Keratinocyte (primary cell): ENCODE measurements around the gene BLOC1S6. TPM values are rescaled to one million over a fixed set of nuclear protein-coding genes. Genes with fewer than 3 reads are reported as not detected.
A peak's percentile ranks its signal among the peaks of the same experiment; 100 is the strongest.

Experiments
- DNase-seq: peaks from one replicate; pipeline ENCODE4 v3.0.0-alpha.2; 2011; ENCODE audit warnings: low read depth, missing footprints, low spot score
- FAIRE-seq: peaks from 2 replicates; lab custom pipeline; 2011; peaks lifted over from hg19 to GRCh38; lab: Jason Lieb, UNC
- H2AFZ ChIP-seq: 2 replicates; pipeline ENCODE4 v1.6.0; 2012; ENCODE audit warnings: low read length, control low read depth, inconsistent platforms; ENCODE audit not compliant: control insufficient read depth
- H3K27ac ChIP-seq: 2 replicates; pipeline ENCODE4 v1.5.1; 2011; ENCODE audit warnings: low read length; ENCODE audit not compliant: control insufficient read depth, insufficient read depth
- H3K27me3 ChIP-seq: 3 replicates; pipeline ENCODE4 v1.6.0; 2011; ENCODE audit warnings: low read length; ENCODE audit not compliant: control insufficient read depth, insufficient read depth; ENCODE audit errors: extremely low read depth
- H3K36me3 ChIP-seq, 2 experiments: 2 replicates in 1 of 2; 3 replicates in 1 of 2; pipeline ENCODE4 v1.5.1; 2011; ENCODE audit warnings: low read length in 2 of 2, mild to moderate bottlenecking in 1 of 2; ENCODE audit not compliant: control insufficient read depth in 2 of 2, insufficient read depth in 2 of 2; ENCODE audit errors: extremely low read depth in 1 of 2
- H3K4me1 ChIP-seq: 3 replicates; pipeline ENCODE4 v1.5.1; 2011; ENCODE audit warnings: low read length; ENCODE audit not compliant: control insufficient read depth, insufficient read depth; ENCODE audit errors: extremely low read depth
- H3K4me2 ChIP-seq: 3 replicates; pipeline ENCODE4 v1.6.0; 2011; ENCODE audit warnings: low read depth, low read length; ENCODE audit not compliant: control insufficient read depth, insufficient read depth; ENCODE audit errors: extremely low read depth
- H3K4me3 ChIP-seq, 3 experiments: fragments of 200-600 bp in 1 of 3; sonication (generic) in 1 of 3; 2 replicates in 2 of 3; 3 replicates in 1 of 3; pipeline ENCODE4 v1.5.1; 2011 to 2016; ENCODE audit warnings: low read length in 3 of 3, mild to moderate bottlenecking in 3 of 3, control low read depth in 2 of 3, inconsistent platforms in 1 of 3, low read depth in 1 of 3, mixed read lengths in 1 of 3, mixed run types in 1 of 3, moderate library complexity in 1 of 3; ENCODE audit not compliant: control insufficient read depth in 2 of 3, insufficient read depth in 2 of 3; ENCODE audit errors: extremely low read depth in 1 of 3
- H3K79me2 ChIP-seq: 2 replicates; pipeline ENCODE4 v1.6.0; 2012; ENCODE audit warnings: low read length; ENCODE audit not compliant: control insufficient read depth, insufficient read depth
- H3K9ac ChIP-seq: 3 replicates; pipeline ENCODE4 v1.6.0; 2011; ENCODE audit warnings: low read length; ENCODE audit not compliant: control insufficient read depth, insufficient read depth; ENCODE audit errors: extremely low read depth
- H3K9me1 ChIP-seq: 3 replicates; pipeline ENCODE4 v1.6.0; 2011; ENCODE audit warnings: low read length; ENCODE audit not compliant: control insufficient read depth, insufficient read depth; ENCODE audit errors: extremely low read depth
- H3K9me3 ChIP-seq: 2 replicates; pipeline ENCODE4 v1.5.1; 2012; ENCODE audit warnings: low read depth, low read length; ENCODE audit not compliant: control insufficient read depth
- H4K20me1 ChIP-seq: 3 replicates; pipeline ENCODE4 v1.6.0; 2011; ENCODE audit warnings: low read length; ENCODE audit not compliant: control insufficient read depth, insufficient read depth; ENCODE audit errors: extremely low read depth
- EZH2 ChIP-seq: IDR thresholded peaks from one replicate; pipeline ENCODE4 v1.6.1; 2012; ENCODE audit warnings: inconsistent platforms, mild to moderate bottlenecking, low read length, moderate library complexity
- dilution Hi-C: fragments of 300-500 bp; cut with MboI; formaldehyde crosslinking; loops from one replicate; pipeline ENCODE4 v1.7.0; 2020; ENCODE audit warnings: low sequenced_read_pairs; ENCODE audit not compliant: extremely low pct_ligation_motif_present
- polyA plus RNA-seq, 5 experiments: library from polyadenylated mRNA; depleted of rRNA in 3 of 5; stranded (reverse) in 3 of 5; stranded (forward) in 1 of 5; unstranded in 1 of 5; fragments of >200 nt; gene quantifications; 1 replicate in 1 of 5; 2 replicates in 3 of 5; 3 replicates in 1 of 5; pipeline versions ENCODE4 v1.2.1 to v1.2.3, GENCODE V29; 2011 to 2012; ENCODE audit warnings: missing spikeins in 2 of 5, low read depth in 1 of 5, low replicate concordance in 1 of 5
- TF ChIP-seq, protein P1 (sequence below), 3 experiments: IDR thresholded peaks in 1 of 3; conservative IDR thresholded peaks in 1 of 3; optimal IDR thresholded peaks in 1 of 3; 2 replicates in 2 of 3; 3 replicates in 1 of 3; pipeline versions ENCODE3 to v1.5.1; 2011; ENCODE audit warnings: low read length in 3 of 3, mild to moderate bottlenecking in 3 of 3, moderate library complexity in 2 of 3, control low read depth in 1 of 3, inconsistent platforms in 1 of 3; ENCODE audit not compliant: insufficient read depth in 2 of 3; ENCODE audit errors: extremely low read depth in 1 of 3

Gene BLOC1S6
- polyA plus RNA-seq, 1 donor (not counting 4 experiments of a cell fraction or from before 2014, with no cell fraction given): 15.5 TPM

GRCh38 chr15:45644437-45644836 lies 57.3 kb downstream of the BLOC1S6 start:
- dilution Hi-C loops: no loop called here
- TF ChIP-seq EZH2: no peak
- TF ChIP-seq, protein P1, sequence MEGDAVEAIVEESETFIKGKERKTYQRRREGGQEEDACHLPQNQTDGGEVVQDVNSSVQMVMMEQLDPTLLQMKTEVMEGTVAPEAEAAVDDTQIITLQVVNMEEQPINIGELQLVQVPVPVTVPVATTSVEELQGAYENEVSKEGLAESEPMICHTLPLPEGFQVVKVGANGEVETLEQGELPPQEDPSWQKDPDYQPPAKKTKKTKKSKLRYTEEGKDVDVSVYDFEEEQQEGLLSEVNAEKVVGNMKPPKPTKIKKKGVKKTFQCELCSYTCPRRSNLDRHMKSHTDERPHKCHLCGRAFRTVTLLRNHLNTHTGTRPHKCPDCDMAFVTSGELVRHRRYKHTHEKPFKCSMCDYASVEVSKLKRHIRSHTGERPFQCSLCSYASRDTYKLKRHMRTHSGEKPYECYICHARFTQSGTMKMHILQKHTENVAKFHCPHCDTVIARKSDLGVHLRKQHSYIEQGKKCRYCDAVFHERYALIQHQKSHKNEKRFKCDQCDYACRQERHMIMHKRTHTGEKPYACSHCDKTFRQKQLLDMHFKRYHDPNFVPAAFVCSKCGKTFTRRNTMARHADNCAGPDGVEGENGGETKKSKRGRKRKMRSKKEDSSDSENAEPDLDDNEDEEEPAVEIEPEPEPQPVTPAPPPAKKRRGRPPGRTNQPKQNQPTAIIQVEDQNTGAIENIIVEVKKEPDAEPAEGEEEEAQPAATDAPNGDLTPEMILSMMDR (optimal IDR thresholded peaks at IDR 0.05 in 1 of 3, IDR thresholded peaks at IDR 0.05 in 1 of 3, conservative IDR thresholded peaks at IDR 0.05 in 1 of 3; ENCODE audit: extremely low read depth in 1 of 3, insufficient read depth in 2 of 3, low read length in 3 of 3): no peak
- no peaks in the 10 kb centered on the region for H3K27me3 ChIP-seq
- H3K4me2 ChIP-seq: no peak overlapping the region
- H2AFZ ChIP-seq: no peak overlapping the region
- no peak overlapping the region for H3K9ac ChIP-seq
- peaks cover 53% of the 10 kb centered on the region for H3K79me2 ChIP-seq
- DNase-seq (no peak), FAIRE-seq (peak; percentile 17)
- H3K9me3 ChIP-seq: no peaks in the 10 kb centered on the region
- H3K9me1 ChIP-seq: peaks cover 3% of the 10 kb centered on the region
- peaks cover 67% of the 10 kb centered on the region for H3K4me1 ChIP-seq
- H3K27ac ChIP-seq: peak overlapping the region; percentile 82
- no peaks in the 10 kb centered on the region for H4K20me1 ChIP-seq
- peaks cover 0 to 4% of the 10 kb centered on the region in 2 experiments for H3K36me3 ChIP-seq
- no peak overlapping the region for H3K4me3 ChIP-seq

DNA sequence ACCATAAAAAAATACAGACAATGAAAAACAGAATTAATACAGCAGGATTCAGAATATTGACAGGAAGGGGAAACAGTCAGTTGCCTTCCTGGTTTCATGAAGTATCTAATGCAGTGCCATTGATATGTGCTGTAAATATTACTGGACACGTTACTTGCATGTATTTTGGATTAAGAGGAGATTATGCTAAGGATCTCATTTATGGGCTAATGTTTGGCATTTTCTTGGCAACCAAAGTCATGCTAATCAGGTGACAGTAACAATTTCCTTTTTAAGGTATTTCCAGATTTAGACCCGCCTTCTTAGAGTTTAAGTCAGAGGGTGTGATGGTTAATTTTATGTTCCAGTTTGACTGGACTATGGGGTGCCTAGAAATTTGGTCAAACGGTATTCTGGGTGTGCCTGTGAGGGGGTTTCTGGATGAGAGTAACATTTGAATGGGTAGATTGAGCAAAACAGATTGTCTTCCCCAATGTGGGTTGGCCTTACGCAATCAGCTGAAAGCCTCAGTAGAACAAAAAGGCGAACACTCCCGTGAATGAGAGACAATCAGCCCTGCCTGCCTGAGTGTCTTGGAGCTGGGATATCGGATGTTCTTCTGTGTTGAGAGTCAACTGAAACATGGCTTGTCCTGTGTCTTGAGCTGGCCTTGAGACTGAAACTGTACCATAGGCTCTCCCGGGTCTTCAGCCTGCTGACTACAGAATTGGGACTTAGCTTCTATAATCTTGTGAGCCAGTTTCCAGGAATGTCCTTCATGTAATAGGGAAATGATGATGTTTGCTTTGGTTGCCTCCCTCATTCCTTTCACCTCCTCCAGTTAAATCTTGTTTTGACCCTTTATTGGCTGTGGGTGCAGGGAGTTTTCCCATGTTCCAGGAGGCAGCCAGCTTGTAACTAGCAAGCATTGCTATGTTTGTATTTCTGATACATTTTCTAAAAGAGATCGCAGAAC lies 58.1 kb downstream of the BLOC1S6 start:
- Histone ChIP-seq H3K9ac (peak overlapping the region; percentile 40), H3K4me2 (peak overlapping the region; percentile 67)

More for the DNA sequence above, 58.1 kb downstream of the BLOC1S6 start:
- peaks cover 3% of the 10 kb centered on the region for H3K9me1 ChIP-seq
- FAIRE-seq (peak; percentile 83), DNase-seq (no peak)
- H4K20me1 ChIP-seq: no peaks in the 10 kb centered on the region
- peak overlapping the region; percentile 35 for H2AFZ ChIP-seq
- H3K27me3 ChIP-seq: no peaks in the 10 kb centered on the region
- no peaks in the 10 kb centered on the region for H3K9me3 ChIP-seq
- dilution Hi-C loops: no loop called here
- H3K36me3 ChIP-seq: peaks cover under 1 to 4% of the 10 kb centered on the region in 2 experiments
- peaks cover 58% of the 10 kb centered on the region for H3K79me2 ChIP-seq
- peak overlapping the region in 1 of 3 experiments; percentile 11 for H3K4me3 ChIP-seq
- TF ChIP-seq, protein P1 (optimal IDR thresholded peaks at IDR 0.05 in 1 of 3, IDR thresholded peaks at IDR 0.05 in 1 of 3, conservative IDR thresholded peaks at IDR 0.05 in 1 of 3; ENCODE audit: extremely low read depth in 1 of 3, insufficient read depth in 2 of 3, low read length in 3 of 3): no peak
- no peak for TF ChIP-seq EZH2
- H3K4me1 ChIP-seq: peaks cover 61% of the 10 kb centered on the region
- peak overlapping the region; percentile 82 for H3K27ac ChIP-seq
